ENCODE results near the gene PITRM1. TPM values are rescaled to one million over a fixed set of nuclear protein-coding genes. Genes with fewer than 3 reads are reported as not detected.

PITRM1 gene
- polyA plus RNA-seq, 1 donor = 68.9 TPM

DNA sequence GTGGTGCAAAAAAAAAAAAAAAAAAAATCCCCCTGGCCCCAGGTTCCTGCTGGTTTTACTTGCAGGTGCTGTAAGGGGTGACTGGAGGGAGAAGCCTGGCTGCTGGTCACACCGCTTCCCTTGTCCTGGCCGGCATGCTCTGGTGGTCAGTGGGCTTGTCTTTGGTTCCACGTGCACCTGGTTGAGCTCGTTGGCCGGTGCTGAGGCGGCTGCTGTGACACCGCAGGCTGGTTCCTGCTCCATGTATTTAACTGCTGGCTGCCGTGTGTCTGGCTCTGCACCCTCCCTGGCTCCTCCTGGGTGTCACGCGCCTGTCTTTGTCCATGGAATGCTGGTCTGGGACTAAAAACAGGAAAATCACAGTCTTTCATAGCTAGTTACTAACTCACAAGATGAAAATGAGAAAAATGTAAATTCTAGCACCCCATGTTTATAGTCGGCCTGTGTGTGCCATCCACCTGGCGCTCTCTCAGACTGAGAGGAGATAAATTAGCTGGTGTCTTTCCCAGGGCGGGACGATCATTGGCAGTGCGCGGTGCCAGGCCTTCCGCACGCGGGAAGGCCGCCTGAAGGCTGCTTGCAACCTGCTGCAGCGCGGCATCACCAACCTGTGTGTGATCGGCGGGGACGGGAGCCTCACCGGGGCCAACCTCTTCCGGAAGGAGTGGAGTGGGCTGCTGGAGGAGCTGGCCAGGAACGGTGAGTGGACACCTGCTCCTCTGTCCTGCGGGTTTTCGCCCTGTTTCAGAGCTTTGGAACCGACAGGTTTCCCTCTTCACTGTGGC, 71.5 kb downstream of the PITRM1 start:
- no peak for DNase-seq

GRCh38 chr10:3100093-3100792, 72.3 kb downstream of the PITRM1 start:
- no peak for DNase-seq

DNA sequence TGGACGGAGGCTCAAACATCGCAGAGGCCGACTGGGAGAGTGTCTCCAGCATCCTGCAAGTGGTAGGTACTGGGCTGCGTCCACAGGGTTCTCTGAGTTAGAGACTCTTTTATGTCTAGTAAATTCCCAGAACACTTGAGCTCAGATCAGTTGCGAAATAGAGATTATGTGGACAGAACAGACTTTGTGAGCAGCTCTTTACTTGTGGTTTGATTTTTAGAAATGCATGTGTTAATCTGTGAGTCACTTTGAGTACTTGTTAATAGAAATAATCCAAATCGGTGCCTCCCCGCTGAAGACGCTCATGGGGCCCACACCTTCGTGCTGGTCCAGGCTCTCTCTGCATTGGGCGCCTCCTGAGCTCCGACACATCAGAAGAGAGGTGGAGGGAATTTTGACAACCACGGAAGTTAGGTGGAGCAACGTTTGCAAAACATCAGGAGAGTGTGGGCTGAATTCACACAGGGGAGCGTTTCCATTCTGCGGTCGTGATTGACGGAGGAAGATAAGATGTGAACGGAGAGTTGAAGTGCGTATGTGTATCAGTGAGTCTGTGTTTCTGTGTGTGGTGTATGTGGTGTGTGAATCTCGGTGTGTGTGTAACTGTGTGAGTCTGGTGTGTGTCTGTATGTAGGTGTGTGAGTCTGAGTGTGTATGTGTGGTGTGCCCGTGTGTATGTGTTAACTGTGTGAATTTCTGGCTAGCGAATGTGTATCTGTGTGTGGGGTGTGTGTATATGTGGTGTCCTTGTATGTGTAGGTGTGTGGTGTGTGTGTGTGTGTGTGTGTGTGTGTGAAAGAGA, 73.1 kb downstream of the PITRM1 start:
- DNase-seq = no peak

DNA sequence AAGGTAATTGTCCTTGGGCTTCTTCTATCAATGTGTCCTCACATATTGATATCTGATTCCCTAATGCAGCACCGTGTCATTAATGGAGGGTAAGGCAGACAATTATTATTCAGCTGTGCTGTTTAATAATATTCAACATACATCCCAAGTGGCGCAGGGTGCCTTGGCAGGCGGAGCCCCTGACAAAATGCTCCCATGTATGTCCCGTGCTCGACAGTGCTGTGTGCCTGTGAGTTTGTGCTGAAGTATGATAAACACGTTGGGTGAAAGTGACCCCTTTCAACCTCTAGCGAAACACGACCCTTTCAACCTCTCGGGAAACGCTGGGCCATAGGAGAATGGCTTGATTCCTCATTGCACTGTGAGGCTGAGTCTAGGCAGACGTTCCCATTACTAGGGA, 73.9 kb downstream of the PITRM1 start:
- no peak for DNase-seq

DNA sequence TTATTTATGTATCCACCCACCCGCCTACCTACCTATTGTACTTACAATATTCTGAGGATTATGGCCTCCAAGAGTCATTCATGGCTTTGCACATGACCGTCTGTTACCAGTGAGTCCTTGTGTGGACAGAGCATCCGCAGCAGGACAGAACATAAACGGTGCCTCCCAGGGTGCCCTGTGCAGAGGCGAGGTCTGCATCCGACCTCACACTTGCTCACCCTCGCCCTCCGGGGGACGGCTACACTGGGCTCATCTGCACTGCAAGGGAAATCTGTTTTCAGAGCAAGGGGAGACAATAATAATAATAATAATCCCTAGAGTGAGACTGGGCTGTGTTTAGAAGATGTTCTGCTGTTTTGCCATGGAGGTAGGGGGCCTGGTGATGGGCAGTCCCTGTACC, 75.4 kb downstream of the PITRM1 start:
- DNase-seq = no peak

DNA sequence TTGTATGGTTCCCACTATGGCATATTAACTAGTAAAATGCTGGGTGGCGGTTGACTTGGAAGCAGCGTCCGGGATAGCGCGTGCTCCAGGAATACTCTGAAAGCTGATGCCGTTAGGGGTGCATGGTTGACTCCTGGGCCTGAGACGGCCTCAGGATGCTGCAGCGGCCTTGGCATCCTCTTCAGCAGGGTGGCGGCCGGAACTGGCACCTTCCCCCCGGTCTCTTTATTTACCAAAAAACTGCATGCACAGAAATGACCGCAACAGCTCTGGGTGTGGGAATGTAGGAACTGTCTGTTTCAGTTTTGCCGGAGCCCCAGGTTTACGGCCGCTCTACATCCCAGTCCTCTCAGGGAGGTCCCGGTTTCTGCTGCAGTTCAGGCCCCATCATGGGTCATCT, 76.4 kb downstream of the PITRM1 start:
- DNase-seq = no peak

GRCh38 chr10:3095373-3096139, 77.0 kb downstream of the PITRM1 start:
- peak; percentile 58 for DNase-seq

GRCh38 chr10:3094609-3095036, 78.0 kb downstream of the PITRM1 start:
- DNase-seq = no peak

GRCh38 chr10:3093996-3094395, 78.6 kb downstream of the PITRM1 start:
- no peak for DNase-seq

DNA sequence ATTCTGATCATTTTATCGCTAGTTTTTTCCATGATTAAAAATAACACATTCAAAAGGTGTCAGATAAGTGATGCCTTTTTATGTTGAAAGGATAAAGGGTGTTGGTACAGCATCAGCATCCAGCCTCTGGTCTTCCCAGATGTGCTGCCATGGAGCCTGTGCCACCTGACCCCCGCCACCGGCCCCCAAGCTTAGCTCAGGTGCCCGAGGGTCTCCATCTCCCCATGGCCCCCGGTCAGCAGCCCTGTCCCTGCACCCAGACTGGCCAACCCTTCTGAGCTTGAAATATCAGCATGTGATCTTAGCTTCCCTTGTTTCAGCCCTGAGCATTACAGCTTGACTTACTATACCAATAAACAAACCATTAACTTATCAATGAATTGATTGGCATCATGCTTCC, 80.7 kb downstream of the PITRM1 start:
- DNase-seq = no peak

DNA sequence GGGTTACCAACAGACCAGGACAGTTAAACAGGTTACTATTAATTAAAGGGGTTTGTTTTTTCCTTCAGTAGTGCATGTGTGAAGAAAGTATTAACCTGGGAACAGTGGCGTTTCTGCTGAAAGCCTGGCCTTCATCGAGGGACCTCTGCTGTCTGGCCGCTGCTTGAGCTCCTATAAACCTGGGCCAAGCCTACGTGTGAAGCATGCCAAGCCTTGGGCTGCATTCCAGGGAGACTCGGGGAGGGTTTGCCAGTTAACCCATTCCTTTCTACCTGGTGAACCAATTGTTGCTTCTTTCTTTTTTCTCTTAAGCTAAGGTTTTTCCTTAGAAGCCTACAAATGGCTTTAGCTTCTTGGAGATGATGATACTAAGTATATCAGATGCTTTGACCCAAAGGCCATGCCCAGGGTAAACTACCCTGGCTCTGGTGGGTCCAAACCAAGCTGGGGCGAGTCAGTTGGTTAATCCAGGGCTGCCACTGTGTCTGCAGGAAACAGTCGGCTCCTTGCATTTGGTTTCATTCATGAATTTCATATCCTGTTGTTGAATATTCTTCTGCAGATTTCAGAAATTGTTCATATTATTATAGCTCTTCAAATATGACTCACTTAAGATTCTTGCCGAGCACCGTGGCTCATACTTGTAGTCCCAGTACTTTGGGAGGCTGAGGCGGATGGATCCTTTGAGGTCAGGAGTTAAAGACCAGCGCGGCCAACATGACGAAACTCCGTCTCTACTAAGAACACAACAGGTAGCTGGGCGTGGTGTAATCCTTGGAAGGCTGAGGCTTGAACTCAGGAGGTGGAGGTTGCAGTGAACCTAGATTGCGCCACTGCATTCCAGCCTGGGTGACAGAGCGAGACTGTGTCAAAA, 81.4 kb downstream of the PITRM1 start:
- DNase-seq = no peak

- no peak for DNase-seq
These were observed 82.2 kb downstream of the PITRM1 start for GRCh38 chr10:3090388-3090787.

Other genes starting within 250 kb of the PITRM1 start
- 30.4 TPM for gene PFKP, start 105.2 kb downstream of the PITRM1 start, polyA plus RNA-seq (ENCODE audit: insufficient read length)